Measurements from ENCODE around the gene GNA14.
"Not testable (repeated sequence)": the region's sequence is repeated elsewhere in the genome, so short reads cannot be mapped to it uniquely, and the experiment has no call there.

GNA14 gene

DNA sequence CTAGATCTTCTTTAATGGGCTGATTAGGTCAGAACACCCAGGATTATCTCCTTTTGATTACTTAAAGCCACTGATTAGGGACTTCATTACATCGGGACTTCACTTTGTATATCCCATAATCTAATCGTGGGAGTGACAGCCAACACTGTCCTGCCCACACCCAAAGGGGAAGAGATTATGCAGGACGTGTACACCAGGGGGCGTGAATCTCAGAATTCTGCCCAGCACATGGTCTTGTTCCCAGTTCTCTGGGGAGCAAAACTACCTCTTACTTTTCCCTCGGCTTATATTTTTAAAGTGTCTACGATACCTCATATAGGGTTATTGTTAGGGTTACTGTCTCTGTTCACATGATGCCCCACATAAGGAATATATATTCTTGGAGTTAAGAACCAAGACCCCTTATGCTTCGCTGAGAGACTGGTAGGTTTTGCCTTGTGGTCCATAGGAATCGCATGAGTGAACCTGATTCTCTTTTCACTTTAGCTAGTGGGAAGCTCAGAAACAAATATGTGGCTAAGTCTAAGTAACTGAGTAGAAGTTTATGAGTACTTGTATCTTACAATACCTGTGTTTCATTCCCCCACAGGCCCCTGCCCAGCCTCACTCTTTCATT is 192.7 kb downstream of the GNA14 start:
- no peak overlapping the region for H3K4me3 ChIP-seq (ENCODE audit: low read depth, low read length)

DNA sequence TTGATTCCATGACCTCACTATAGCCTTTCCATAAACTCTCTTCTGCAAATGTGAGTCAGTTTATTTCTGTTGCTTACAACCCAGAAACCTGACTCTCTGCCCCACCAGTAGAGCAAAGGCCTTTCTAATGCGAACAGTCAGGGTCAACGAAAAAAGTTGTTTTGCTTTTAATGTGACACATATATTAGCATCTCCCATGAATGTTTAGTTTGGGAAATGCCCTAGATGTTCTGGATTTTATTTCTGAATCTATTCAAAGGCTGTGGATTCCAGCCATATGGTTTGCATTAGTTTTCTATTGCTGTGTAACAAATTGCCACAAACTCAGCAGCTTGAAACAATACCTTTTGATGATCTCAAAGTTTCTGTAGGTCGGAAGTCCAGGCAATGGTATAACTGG is 193.5 kb downstream of the GNA14 start:
- no peak overlapping the region for H3K4me3 ChIP-seq (ENCODE audit: low read depth, low read length)

GRCh38 chr9:77453825-77454647 is 194.1 kb downstream of the GNA14 start:
- no peak overlapping the region for H3K4me3 ChIP-seq (ENCODE audit: low read depth, low read length)

DNA sequence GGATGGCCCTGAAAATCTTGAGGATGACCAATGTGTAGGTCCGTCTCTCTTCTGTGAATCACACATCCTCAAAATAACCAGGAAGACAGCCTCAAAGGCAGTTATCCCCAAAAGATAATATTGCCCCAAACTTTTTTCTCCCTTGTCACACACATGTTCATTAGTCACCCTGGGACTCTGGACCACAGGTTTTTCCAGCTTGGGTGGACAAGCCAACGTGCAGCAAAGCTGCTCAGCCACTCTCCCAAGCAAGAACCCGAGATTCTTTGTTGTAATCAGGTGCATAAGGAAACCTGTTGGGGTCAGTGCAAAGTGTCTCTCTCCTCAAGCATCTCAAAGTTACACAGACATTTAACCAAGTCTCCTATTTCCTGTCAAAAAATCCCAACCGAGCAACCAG is 196.6 kb downstream of the GNA14 start:
- no peak overlapping the region for H3K4me3 ChIP-seq (ENCODE audit: low read depth, low read length)

DNA sequence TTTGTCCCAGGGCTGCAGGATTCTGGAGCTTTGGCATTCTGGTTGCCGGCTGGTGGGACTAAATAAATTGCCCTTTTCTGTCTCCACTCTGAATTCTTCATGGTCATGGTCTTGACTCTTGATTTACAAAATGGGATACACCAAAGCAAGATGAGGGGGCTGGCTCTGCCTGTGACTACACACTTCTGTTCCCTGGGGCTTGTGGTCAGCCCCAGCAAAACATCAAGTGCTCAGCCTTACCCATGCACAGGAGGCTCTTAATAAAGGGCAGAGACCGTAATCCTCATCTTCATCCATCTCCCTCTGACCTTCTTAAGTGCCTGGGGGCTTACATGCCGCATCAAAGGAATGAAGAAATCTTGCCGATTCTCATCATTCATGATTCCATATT is 198.0 kb downstream of the GNA14 start:
- H3K4me3 ChIP-seq (ENCODE audit: low read depth, low read length), result no peak overlapping the region

DNA sequence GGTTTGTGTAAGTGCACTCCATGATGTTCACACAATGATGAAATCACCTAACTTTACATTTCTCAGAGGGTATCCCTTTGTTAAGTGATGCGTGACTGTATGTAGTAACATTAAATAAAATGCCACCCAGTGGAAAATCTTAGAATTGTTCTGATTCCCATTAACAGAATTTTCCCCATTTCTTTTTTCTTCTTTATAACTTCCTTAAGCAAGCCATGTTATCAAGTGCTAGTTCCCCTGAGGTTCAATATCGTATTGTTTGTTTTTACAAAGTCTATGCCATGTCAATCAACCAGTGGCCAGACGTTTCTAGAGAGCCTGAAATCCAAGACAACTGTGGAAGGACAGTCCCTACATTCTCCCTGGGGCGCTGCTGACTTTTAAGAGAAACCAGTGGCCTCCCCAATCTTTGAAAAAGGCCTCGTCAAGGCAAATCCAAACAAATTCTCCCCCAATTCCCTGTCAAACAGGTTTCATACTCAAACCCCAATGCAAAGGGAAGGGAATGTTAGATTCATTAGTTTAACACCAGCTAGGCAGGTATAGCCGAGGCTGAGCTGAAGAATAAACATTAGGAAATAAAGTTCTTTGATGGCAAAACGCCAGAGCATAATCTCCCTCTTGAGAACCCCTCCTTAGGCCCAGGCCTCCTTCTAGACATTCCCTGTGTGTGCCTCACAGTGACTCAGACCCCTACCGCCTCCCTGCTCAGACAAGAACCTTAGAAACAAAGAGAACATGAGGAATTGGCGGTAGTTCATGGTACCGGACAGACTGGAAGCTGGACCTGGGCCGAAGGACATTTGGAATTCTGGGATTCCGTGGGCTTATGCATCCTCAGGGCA is 198.7 kb downstream of the GNA14 start:
- no peak overlapping the region for H3K4me3 ChIP-seq (ENCODE audit: low read depth, low read length)

DNA sequence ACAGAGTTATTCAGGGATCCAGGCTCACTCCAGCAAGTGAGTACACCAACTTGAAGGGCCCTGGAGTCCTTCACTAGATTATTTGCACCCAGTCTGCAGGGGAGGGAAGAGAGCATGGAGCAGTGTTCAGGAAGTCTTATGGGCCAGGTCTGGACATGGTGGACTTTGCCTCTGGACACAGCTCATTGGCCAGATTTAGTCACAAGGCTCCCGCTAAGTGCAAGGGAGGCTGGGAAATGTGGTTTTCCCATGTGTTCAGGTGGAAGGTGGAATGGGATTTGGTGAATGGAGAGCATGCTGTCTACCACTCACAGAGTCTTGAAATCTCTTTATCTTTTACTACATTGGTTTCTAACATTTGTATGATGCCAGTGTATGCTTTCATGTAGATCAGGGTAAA is 200.5 kb downstream of the GNA14 start:
- no peak overlapping the region for H3K4me3 ChIP-seq (ENCODE audit: low read depth, low read length)

GRCh38 chr9:77442436-77442835 is 205.7 kb downstream of the GNA14 start:
- H3K4me3 ChIP-seq (ENCODE audit: low read depth, low read length), result no peak overlapping the region

DNA sequence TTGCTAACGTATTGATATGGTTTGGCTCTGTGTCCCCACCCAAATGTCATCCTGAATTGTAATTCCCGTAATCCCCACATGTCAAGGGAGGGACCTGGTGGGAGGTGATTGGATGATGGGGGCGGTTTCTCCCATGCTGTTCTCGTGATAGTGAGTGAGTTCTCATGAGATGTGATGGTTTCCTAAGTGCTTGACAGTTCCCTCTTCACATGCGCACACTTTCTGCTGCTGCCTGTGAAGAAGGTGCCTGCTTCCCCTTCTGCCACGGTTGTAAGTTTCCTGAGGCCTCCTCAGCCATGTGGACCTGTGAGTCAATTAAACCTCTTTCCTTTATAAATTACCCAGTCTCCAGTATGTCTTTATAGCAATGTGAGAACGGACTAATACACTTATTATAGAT is 207.0 kb downstream of the GNA14 start:
- H3K4me3 ChIP-seq (ENCODE audit: low read depth, low read length), result not testable (repeated sequence)

DNA sequence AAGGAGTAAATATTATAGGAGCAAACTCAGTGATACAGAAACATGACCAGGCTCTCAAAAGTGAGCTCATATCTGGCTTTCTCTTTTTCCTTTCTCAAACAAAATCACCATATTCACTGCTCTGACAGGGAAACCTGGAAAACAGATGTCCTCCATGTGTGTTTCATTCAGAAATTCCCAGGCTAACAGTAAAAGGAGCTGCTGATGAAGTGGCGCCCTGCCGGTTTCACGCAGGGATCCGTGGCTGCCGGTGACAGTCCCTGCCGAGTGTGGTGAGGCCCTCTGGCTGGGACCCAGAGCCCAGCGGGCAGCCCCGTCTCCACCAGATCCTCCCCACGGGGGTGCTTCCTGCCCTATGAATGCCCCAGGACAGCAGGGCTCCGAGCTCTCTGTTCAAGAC is 208.1 kb downstream of the GNA14 start:
- H3K4me3 ChIP-seq (ENCODE audit: low read depth, low read length), result no peak overlapping the region

GRCh38 chr9:77438653-77439052 is 209.5 kb downstream of the GNA14 start:
- no peak overlapping the region for H3K4me3 ChIP-seq (ENCODE audit: low read depth, low read length)

- H3K4me3 ChIP-seq (ENCODE audit: low read depth, low read length), result no peak overlapping the region
These were observed 212.4 kb downstream of the GNA14 start for GRCh38 chr9:77435688-77436087.

- no peak overlapping the region for H3K4me3 ChIP-seq (ENCODE audit: low read depth, low read length)
These were observed 212.8 kb downstream of the GNA14 start for GRCh38 chr9:77435277-77435676.

- no peak overlapping the region for H3K4me3 ChIP-seq (ENCODE audit: low read depth, low read length)
These were observed 214.3 kb downstream of the GNA14 start for GRCh38 chr9:77433675-77434445.

DNA sequence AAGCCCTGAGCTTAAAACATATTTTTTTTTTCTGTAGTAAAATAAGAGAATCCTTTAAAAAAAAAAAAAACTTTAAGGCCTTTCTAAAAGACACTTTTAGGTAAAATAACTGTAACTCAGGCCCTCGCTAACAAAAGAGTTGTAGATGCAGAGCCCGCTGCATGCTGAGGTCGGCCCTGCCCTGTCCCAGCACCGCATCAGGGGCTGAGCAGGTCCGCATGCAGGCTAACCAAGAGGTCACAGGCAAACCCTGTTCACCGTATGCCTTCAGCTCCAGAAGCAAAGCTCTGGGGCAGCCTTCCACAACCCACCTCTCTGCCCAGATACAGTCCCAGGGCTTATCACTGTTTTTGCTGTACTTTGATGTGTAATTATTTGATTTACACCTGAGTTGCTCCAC is 216.1 kb downstream of the GNA14 start:
- no peak overlapping the region for H3K4me3 ChIP-seq (ENCODE audit: low read depth, low read length)

DNA sequence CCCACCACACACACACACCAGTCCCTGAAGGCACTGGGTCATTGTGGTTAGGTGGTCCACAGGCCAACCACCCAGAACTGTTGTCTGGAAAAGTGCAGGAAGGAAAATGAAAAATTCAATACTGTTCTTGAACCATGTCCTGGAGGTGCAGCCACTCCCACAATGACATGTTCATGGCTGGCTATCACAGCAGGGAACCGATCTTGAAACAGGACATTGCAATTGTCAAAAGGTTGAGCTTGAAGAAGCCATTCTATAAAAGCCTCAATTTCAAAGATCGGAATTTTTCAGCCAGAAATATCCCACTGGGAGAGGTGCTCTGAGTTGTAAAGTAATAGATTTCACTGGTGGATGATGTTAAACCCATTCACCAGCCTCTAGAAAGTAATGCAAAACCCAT is 218.2 kb downstream of the GNA14 start:
- no peak overlapping the region for H3K4me3 ChIP-seq (ENCODE audit: low read depth, low read length)

DNA sequence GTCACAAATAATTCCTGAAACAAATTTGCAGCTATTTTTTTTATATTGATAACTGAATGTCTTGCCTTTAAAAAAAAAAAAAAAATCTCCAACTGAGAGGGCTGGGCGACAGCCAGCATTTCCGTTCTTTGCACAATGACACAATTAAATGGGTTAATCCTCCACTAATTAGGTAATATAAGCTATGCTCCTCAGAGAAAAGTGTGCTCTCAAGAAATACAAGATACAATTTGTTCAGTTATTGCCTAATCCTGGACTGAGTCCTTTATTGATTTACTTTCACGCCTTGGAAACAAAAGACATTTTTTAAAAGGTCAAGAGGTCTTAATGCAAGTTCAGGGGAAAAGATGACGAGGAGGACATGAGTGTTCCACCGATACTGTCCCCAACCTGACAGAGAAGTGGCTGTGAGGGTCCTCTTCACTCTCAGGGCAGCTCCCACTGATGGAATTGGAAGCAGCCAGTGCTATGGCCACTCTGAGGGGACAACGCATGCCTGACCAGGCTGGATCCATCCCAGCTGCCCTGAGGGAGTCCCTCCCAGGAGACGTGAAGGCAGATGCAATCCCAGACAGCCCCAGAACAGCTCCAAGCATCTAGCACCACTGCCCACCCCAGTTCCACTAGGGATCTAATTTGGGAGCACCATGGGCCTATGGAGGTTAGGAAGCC is 220.7 kb downstream of the GNA14 start:
- H3K4me3 ChIP-seq (ENCODE audit: low read depth, low read length), result no peak overlapping the region

GRCh38 chr9:77426712-77427111 is 221.4 kb downstream of the GNA14 start:
- H3K4me3 ChIP-seq (ENCODE audit: low read depth, low read length), result no peak overlapping the region

- no peak overlapping the region for H3K4me3 ChIP-seq (ENCODE audit: low read depth, low read length)
These were observed 223.1 kb downstream of the GNA14 start for GRCh38 chr9:77424993-77425392.

GRCh38 chr9:77423841-77424240 is 224.3 kb downstream of the GNA14 start:
- H3K4me3 ChIP-seq (ENCODE audit: low read depth, low read length), result no peak overlapping the region

All from iPS-11a (cell line).